Psoas muscle (tissue), 8 donors: ENCODE measurements around the gene GREB1. TPM values are rescaled to one million over a fixed set of nuclear protein-coding genes. Genes with fewer than 3 reads are reported as not detected.

Experiments used
- ATAC-seq, 4 donors: fragments of 200-7000 bp; cut with Tn5 transposase; one replicate each; pipeline ENCODE4 v1.9.1; 2020; ENCODE audit warnings: moderate library complexity in 3 of 4, mild to moderate bottlenecking in 2 of 4
- DNase-seq, 2 donors: peaks; one replicate each; pipeline ENCODE4 v3.0.0-alpha.2; 2020
- H3K27ac ChIP-seq: fragments of 200-600 bp; one replicate; pipeline ENCODE4 v1.8.0; 2022
- H3K27me3 ChIP-seq, 3 donors: fragments of 200-600 bp in 1 of 3; one replicate each; pipeline versions ENCODE4 v1.6.1 to v1.8.0; 2013 to 2022; ENCODE audit warnings: low read length in 2 of 3, mild to moderate bottlenecking in 2 of 3, moderate library complexity in 1 of 3; ENCODE audit not compliant: insufficient read depth in 3 of 3
- H3K36me3 ChIP-seq, 2 donors: fragments of 200-600 bp in 1 of 2; one replicate each; pipeline versions ENCODE4 v1.6.1 to v1.8.0; 2013 to 2022; ENCODE audit warnings: low read depth in 1 of 2, mild to moderate bottlenecking in 1 of 2, moderate library complexity in 1 of 2; ENCODE audit not compliant: insufficient read depth in 1 of 2
- H3K4me1 ChIP-seq: fragments of 200-600 bp; one replicate; pipeline ENCODE4 v1.8.0; 2022
- H3K4me3 ChIP-seq: fragments of 200-600 bp; one replicate; pipeline ENCODE4 v1.8.0; 2022; ENCODE audit warnings: mild to moderate bottlenecking
- H3K9me3 ChIP-seq: fragments of 200-600 bp; one replicate; pipeline ENCODE4 v1.8.0; 2022
- WGBS, 3 donors: extraction: QIAGEN DNeasy Blood & Tissue Kit; methylation state at CpG; one replicate each; pipeline versions ENCODE4 v1.1.6 to v1.1.7; 2013; 5-methylcytosine and 5-hydroxymethylcytosine counted together
- intact Hi-C, 2 donors: fragments of 100-400 bp; cut with DNase I; formaldehyde crosslinking; loops; one replicate each; pipeline versions ENCODE4 v1.11.0 to v1.14.2; 2022
- polyA plus RNA-seq, 3 donors: library from polyadenylated mRNA; stranded (reverse); fragments of 200-250 nt; gene quantifications; one replicate each; pipeline ENCODE4 v1.2.3, GENCODE V29; 2013
- total RNA-seq, 4 donors: library from RNA; stranded (reverse); fragmentation: NEBNext Ultra II Directional in 2 of 4; extraction: Animal tissue kit (Norgen Biotek cat#: 25700) in 2 of 4; gene quantifications; one replicate each; pipeline versions ENCODE4 v1.2.1 to v1.2.4, GENCODE V29; 2021 to 2023
- TF ChIP-seq, protein P1 (sequence below): fragments of 200-600 bp; IDR thresholded peaks from one replicate; pipeline ENCODE4 v1.8.0; 2022; ENCODE audit warnings: antibody characterized with exemption
- donor health status: healthy with polysubstance abuse.
- donor health status: DM: no; HTN: no; CAD: no; lungs with moderate emphysema.
- donor health status: Bipolar disorder and iron deficiency.
- donor health status: healthy.
- donor health status: DM: yes; HTN: yes; CAD: no.
- donor health status: DM: no; HTN: no; CAD: no.
- donor health status: DM: no; HTN: no; CAD: no.
- donor health status: DM: yes; HTN: yes; CAD: no.

The GREB1 gene
- total and polyA plus RNA-seq, 7 donors: 1.3 to 17.5 (median 3.2) TPM

DNA sequence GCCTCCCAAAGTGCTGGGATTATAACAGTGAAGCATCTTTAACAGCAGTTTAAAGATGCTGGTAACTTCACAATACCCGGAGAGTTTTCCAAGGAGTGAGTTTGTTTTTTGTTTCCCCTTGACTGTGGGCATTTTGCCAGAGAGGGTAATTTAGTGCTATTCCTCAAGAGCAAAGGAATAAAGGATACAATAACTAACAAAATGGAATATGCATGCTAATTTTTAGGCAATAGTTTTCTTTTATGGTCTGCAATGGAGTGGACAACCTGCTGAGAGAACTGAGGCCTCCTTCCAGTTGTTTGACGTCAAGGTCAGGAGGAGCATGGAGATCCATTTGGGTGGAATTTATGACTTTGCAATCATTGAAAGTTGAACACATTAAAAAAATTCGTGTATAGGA is 15.9 kb upstream of the GREB1 start:
- Histone ChIP-seq H3K9me3 (no peaks in the 10 kb centered on the region), H3K4me1 (no peaks in the 10 kb centered on the region), H3K36me3 (no peaks in the 10 kb centered on the region), H3K4me3 (no peak overlapping the region), H3K27me3 (no peaks in the 10 kb centered on the region), H3K27ac (no peak overlapping the region)
- ATAC-seq (no peak), DNase-seq (no peak)
- 58 to 68% (median 59%) methylated on average over 3 of the region's 3 CpGs for WGBS, 3 donors
- intact Hi-C loops: no loop called here
- TF ChIP-seq, protein P1, sequence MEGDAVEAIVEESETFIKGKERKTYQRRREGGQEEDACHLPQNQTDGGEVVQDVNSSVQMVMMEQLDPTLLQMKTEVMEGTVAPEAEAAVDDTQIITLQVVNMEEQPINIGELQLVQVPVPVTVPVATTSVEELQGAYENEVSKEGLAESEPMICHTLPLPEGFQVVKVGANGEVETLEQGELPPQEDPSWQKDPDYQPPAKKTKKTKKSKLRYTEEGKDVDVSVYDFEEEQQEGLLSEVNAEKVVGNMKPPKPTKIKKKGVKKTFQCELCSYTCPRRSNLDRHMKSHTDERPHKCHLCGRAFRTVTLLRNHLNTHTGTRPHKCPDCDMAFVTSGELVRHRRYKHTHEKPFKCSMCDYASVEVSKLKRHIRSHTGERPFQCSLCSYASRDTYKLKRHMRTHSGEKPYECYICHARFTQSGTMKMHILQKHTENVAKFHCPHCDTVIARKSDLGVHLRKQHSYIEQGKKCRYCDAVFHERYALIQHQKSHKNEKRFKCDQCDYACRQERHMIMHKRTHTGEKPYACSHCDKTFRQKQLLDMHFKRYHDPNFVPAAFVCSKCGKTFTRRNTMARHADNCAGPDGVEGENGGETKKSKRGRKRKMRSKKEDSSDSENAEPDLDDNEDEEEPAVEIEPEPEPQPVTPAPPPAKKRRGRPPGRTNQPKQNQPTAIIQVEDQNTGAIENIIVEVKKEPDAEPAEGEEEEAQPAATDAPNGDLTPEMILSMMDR: no peak

DNA sequence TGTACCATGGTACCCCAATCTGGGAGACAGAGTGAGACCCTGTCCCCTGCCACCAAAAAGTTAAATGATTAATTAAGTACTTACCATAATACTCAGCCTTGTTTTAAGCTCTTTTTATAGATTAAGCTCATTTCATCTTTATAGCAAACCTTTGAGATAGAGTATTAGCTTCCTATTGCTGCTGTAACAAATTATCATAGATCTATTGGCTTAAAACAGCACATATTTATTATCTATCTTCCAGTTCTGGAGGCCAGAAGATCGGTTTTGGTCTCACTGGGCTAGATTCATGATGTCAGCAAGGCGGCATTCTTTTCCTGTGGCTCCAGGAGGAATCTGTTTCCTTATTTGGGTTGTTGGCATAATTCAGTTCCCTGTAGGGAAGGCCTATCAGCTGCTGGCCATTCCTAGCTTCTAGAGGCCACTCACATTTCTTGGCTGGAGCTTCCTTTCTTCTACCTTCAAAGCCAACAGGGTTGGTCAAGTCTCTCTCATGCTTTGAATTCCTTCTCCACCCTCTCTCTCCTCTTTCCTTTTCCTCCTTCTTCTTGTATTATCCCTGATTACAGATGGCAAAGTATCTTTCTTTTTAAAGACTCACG is 13.7 kb upstream of the GREB1 start:
- DNase-seq (no peak), ATAC-seq (no peak)
- Histone ChIP-seq H3K27ac (no peak overlapping the region), H3K27me3 (no peaks in the 10 kb centered on the region), H3K9me3 (no peaks in the 10 kb centered on the region), H3K4me3 (no peak overlapping the region), H3K36me3 (no peaks in the 10 kb centered on the region), H3K4me1 (peaks cover 3% of the 10 kb centered on the region)
- intact Hi-C loops: no loop called here
- 52 to 79% (median 75%) methylated on average over 3 of the region's 3 CpGs for WGBS, 3 donors
- TF ChIP-seq, protein P1: no peak

DNA sequence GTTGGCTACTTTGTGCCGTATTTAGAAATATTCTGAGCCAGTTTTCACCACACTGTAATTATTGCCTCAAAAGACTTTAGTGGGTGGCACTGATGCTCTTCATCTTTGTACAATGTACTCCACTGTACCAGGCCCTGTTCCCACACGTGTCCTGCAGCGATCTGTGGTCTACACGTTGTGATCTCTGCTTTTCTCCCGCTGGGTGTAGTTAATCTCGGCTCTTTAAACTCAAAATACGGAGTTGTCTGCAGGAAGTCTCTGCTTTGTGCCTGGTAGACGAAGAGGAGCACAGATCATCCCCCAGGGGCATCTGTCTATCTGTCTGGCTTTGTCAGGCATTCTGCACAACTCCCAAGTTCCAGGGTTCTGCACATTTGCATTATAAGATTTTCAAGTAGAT is 12.1 kb upstream of the GREB1 start:
- intact Hi-C loops: no loop called here
- ATAC-seq (no peak), DNase-seq (no peak)
- TF ChIP-seq, protein P1: no peak
- Histone ChIP-seq H3K4me3 (no peak overlapping the region), H3K27me3 (no peaks in the 10 kb centered on the region), H3K4me1 (peaks cover 3% of the 10 kb centered on the region), H3K27ac (no peak overlapping the region), H3K9me3 (no peaks in the 10 kb centered on the region), H3K36me3 (no peaks in the 10 kb centered on the region)
- 57 to 74% (median 70%) methylated on average over 8 of the region's 8 CpGs for WGBS, 3 donors

DNA sequence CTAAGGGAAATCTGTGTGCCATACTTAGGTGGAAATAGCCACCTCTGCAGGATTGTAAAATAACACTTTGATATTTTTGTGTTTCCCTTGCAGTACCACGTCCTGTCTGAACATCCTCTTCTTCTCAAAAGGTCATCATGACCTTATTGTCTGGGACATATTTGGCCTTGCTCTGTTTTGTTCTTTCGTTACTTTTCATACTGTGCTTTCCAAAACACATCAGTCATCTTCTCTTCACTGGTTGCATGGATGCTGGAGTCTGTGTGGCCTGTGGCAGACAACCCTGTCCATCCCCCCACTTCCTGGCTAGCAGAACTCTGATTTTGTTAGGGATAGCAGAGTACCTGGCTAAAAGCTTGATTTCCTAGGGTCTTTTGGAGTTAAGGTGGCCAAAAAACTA is 9.4 kb upstream of the GREB1 start:
- no peaks in the 10 kb centered on the region for H3K36me3 ChIP-seq
- peaks cover 3% of the 10 kb centered on the region for H3K4me1 ChIP-seq
- 16 to 58% (median 31%) methylated on average over 2 of the region's 2 CpGs for WGBS, 3 donors
- DNase-seq: no peak
- peak in 2 of 4 donors; percentile 27 to 50 for ATAC-seq
- no peak overlapping the region for H3K27ac ChIP-seq
- TF ChIP-seq, protein P1: no peak
- no peak overlapping the region for H3K4me3 ChIP-seq
- intact Hi-C loops: loop anchor here in 1 of 2 donors (1.0 kb wide), 1 partner anchor 11 kb away; no protein-coding TSS in a partner anchor
- H3K27me3 ChIP-seq: no peaks in the 10 kb centered on the region
- H3K9me3 ChIP-seq: no peaks in the 10 kb centered on the region

DNA sequence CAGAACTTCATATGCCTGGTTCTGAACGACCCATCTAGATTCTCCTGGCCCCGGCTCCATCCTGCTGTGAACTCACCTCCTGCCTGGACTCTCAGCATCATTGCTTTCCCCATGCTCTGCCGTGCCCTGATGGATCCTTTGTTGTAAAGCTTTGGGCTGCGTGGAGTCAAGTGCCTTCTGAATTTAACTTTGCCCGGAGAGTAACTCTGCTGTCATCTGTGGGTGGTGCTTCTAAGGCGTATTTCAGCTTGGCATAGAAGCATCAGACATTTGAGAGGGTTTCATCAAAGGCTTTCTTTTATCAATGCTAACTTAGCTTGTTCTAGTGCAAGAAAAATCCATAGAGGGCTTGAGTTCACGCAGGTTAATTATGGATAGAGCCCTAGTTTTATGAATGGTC is 8.1 kb upstream of the GREB1 start:
- 87 to 96% (median 91%) methylated on average over 7 of the region's 7 CpGs for WGBS, 3 donors
- TF ChIP-seq, protein P1: no peak
- Histone ChIP-seq H3K4me3 (no peak overlapping the region), H3K9me3 (no peaks in the 10 kb centered on the region), H3K27me3 (no peaks in the 10 kb centered on the region), H3K4me1 (peaks cover 4% of the 10 kb centered on the region), H3K27ac (no peak overlapping the region), H3K36me3 (no peaks in the 10 kb centered on the region)
- intact Hi-C loops: no loop called here
- ATAC-seq (no peak), DNase-seq (no peak)
